NCI-H2081 treated with DMSO at 0.1 percent for 48 hours (cell line): ENCODE data around the gene ZBTB42.
"Not testable (repeated sequence)": the region's sequence is repeated elsewhere in the genome, so short reads cannot be mapped to it uniquely, and the experiment has no call there.

Experiments
- DNase-seq: peaks from one replicate; lab custom pipeline; 2025; lab: John Stamatoyannopoulos, UW

Gene ZBTB42

DNA sequence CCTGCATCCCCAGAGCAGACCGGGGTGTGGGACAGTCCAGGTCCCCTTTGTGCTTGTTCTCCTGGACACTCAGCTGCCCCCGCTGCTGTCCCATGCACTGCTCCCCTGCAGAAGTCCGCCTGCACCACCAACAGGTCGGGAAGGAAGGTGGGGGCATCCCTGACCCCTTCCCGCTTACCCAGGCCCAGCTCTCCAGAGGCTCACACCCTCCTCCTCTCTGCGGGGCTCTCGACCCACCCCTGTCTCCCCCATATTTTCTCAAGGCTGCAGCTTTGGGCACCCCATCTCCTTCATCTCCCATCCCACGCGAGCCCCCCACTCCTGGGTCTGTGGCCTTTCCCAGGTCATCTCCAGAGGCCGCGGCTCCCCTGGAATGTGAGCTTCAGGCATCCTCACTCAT lies 9.4 kb downstream of the ZBTB42 start:
- no peak for DNase-seq

DNA sequence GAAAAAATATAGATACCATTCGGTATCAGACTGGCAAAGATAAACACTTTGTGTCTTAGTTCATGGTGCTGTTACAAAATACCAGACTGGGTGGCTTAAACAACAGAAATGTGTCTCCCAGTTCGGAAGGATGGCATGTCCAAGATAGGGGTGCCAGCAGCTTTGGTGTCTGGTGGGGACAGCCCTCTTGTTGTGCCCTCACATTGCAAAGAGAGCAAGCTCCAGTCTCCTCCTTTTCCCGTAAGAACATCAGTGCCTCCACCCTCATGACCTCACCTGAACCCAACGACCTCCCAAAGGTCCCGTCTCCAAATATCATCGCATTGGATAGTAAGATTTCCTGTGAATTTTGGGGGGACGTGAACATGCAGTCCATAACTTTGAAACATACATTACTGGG lies 12.4 kb downstream of the ZBTB42 start:
- DNase-seq: no peak

- DNase-seq: not testable (repeated sequence)
Observed at GRCh38 chr14:104814701-104815100, 13.8 kb downstream of the ZBTB42 start.

DNA sequence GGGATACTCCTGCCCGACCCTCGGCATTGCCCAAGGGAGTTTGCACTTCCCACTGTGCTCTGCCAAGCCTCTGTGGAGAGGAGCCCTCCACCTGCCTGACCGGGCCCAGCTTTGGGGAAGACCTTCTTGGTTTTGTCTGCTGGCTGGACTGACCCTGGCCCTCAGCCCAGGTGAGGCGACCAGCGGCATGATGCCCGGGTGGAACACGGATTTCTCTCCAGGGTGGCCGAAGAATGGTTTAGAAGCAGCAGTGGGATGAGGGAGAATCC lies 15.6 kb downstream of the ZBTB42 start:
- no peak for DNase-seq

DNA sequence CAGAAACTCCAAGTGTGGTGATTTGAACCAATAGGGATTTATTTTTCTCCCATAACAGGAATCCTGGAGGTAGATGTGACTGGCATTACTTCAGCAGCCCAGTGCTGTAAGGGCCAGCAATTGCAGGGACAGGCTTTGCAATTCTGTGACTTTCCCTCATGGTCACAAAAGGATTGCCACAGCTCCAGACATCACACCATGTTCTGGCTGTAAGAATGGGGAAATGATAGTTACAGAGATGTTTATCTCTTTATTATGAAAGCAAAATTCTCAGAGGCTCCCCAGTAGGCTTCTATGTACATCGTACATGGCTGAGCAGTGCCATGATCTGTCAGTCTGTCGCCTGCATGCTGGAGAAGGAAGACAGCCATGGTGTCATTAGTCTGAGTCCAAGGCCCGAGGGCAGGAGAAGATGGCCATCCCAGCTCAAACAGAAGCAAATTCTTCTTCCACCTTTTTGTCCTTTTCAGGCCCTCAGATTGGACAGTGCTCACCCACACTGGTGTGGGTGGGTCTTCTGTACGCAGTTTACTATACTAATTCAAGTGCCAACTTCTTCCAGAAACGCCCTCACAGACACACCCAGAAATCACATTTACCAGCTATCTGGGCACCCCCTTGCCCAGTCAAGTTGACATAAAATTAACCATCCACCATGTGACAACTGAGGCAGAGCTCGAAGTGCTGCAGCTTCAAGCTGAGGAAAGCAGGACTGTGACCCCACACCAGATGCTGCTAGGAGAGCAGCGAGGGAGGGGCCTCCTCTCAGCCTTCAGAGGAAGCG lies 17.2 kb downstream of the ZBTB42 start:
- no peak for DNase-seq

- DNase-seq: no peak
Observed at GRCh38 chr14:104818714-104819161, 17.8 kb downstream of the ZBTB42 start.

DNA sequence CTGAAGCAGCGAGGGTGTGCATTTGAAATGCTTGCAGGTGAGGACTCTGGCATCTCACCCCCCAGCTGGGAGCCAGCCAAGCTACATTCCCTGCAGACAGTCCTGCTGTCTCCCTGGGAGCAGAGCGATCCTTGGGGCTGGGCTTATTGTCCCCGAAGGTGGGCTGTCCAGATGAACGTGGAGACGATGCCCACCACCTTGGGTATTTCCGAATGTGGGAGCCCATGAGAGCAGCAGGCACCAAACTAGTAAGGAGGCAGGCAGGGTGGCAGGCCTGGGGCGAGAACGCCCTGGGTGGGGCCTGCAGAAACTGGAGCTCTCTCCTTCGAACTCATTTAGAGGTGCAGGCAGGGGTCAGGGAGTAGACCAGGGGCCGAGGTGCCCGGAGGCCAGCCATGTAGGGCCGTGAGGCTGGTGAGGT lies 18.5 kb downstream of the ZBTB42 start:
- no peak for DNase-seq

GRCh38 chr14:104820669-104821228 lies 19.8 kb downstream of the ZBTB42 start:
- no peak for DNase-seq

GRCh38 chr14:104821229-104821945 lies 20.5 kb downstream of the ZBTB42 start:
- DNase-seq: no peak

GRCh38 chr14:104821971-104822608 lies 21.2 kb downstream of the ZBTB42 start:
- no peak for DNase-seq

- DNase-seq: no peak
Observed at GRCh38 chr14:104822821-104823615, 22.1 kb downstream of the ZBTB42 start.

DNA sequence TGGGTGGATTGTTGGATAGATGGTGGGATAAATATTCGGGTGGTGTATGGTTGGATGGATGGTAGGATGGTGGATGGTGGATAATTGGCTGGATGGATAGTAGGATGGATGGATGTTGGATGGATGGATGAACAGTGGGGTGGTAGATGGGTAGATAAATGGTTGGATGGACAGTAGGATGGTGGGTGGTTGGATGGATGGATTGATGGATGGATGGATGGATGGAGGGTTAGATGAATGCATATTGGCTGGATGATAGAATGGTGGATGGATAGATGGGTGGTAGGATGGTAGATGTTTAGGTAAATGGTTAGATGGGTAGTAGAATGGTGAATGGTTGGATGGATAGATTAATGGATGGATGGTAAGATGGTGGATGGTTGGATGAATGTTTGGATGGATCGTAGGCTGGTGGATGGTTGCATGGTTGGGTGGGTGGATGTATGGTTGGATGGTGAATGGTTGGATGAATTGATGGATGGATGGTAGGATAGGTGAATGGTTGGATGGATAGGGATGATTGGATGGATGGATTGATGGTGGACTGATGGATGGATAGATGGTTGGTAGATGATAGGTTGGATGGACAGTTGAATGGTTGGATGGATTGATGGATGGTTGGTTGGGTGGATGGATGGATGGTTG lies 23.6 kb downstream of the ZBTB42 start:
- no peak for DNase-seq

- DNase-seq: no peak
Observed at GRCh38 chr14:104826189-104826860, 25.4 kb downstream of the ZBTB42 start.

- DNase-seq: no peak
Observed at GRCh38 chr14:104826861-104827176, 25.9 kb downstream of the ZBTB42 start.

GRCh38 chr14:104827177-104828055 lies 26.5 kb downstream of the ZBTB42 start:
- no peak for DNase-seq

DNA sequence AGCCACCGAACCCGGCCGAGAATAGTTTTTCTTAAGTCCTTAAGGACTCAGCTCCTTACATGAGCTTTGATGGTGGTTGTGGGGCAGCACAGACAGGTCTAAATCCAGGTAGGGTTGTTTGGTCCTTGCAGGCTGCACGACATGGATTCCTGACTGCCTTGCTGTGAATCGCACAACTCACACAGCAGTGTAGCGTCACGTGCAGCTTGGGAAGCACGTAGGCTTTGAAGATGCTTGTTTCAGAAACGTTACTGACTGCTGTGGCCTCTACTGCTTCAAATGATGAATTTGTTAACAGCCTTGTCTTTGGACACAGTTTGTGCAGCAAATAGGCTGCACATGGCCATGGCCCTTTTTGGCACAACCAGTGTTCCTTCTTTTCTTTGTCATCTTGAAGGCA lies 29.9 kb downstream of the ZBTB42 start:
- no peak for DNase-seq

DNA sequence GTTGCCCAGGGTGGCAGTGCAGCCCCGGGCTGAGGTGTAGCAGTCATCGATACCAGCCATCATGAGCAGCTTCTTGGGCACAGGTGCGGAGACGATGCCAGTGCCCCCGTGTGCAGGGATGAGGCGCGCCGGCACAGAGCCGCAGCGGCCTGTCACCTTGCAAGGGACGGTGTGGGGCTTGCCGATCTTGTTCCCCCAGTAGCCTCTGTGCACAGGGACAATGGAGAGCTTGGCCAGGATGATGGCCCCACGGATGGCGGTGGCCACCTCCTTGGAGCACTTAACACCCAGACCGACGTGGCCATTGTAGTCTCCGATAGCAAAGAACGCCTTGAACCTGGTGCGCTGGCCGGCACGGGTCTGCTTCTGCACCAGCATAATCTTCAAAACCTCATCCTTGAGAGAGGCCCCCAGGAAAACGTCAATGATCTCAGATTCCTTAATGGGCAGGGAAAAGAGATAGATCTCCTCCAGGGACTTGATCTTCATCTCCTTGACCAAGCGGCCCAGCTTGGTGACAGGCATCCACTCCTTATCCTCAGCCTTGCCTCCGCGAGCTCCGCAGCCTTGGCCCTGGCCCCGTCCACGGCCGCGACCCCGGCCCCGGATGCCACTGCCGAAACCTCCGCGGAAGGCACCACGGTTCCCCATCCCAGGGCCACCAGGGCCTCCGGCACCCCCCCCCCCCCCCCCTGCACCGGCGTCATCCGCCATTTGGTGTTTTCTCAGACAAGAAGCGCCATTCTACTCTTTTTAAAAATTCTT lies 35.5 kb downstream of the ZBTB42 start:
- not testable (repeated sequence) for DNase-seq

DNA sequence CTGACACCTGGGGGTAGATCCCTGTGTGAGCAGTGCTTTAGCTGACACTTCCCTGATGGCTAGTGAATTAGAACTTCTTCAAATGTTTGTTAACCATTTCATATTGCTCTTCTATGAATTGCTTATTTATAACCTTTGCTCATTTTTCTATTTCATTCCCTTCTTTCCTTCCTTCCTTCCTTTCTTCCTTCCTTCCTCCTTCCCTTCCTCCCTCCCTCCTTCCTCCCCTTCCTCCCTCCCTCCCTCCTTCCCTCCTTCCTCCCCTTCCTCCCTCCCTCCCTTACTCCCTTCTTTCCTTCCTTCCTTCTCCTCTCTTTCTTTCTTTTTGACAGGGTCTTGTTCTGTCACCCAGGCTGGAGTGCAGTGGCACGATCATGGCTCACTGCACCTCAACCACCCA lies 40.8 kb downstream of the ZBTB42 start:
- DNase-seq: no peak

DNA sequence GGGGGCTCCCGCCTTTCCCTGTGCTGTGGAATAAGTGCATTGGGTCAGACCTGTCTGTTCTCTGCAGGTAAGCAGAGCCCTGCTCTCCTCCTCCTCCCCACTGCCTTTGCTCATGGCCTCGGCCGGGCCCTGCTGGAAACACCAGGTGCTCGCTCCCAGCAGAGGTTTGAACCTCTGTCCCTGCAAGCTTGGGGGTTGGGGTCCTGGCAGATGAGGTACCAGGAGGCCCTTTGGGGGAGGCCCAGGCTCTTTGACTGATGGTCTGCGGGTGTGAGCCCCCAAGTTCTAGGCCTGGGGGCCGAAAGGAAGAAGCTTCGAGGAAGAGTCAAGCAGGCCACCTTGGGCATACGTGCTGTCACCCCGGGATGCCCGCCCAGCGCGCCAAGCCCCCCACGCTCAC lies 42.1 kb downstream of the ZBTB42 start:
- no peak for DNase-seq
